ENCODE measurements around the gene OR5T2. TPM values are rescaled to one million over a fixed set of nuclear protein-coding genes. Genes with fewer than 3 reads are reported as not detected.

The OR5T2 gene
- total and polyA plus RNA-seq, 2 donors: not detected

- WGBS: 96% methylated on average over 3 of the region's 3 CpGs
- Histone ChIP-seq H3K9me3 (ENCODE audit: control insufficient read depth in 2 of 2, insufficient read depth in 1 of 2, low read length in 1 of 2) (no peaks in the 10 kb centered on the region), H3K36me3 (ENCODE audit: control insufficient read depth in 2 of 2, insufficient read depth in 2 of 2, low read length in 1 of 2) (no peaks in the 10 kb centered on the region), H3K4me1 (ENCODE audit: control insufficient read depth in 2 of 2, insufficient read depth in 2 of 2, low read length in 2 of 2) (no peaks in the 10 kb centered on the region), H3K4me3 (ENCODE audit: low read length in 2 of 2) (no peak overlapping the region), H3K27ac (ENCODE audit: low read depth in 1 of 2, low read length in 1 of 2) (no peak overlapping the region), H3K27me3 (ENCODE audit: control insufficient read depth in 2 of 2, insufficient read depth in 1 of 2, low read length in 1 of 2) (no peaks in the 10 kb centered on the region)
- DNase-seq (ENCODE audit: low read depth in 6 of 9, low spot score in 9 of 9): no peak
These were observed 45.5 kb downstream of the OR5T2 start for GRCh38 chr11:56188602-56189001.

GRCh38 chr11:56183459-56183858, 50.6 kb downstream of the OR5T2 start:
- Histone ChIP-seq H3K4me3 (ENCODE audit: low read length in 2 of 2) (no peak overlapping the region), H3K27me3 (ENCODE audit: control insufficient read depth in 2 of 2, insufficient read depth in 1 of 2, low read length in 1 of 2) (no peaks in the 10 kb centered on the region), H3K4me1 (ENCODE audit: control insufficient read depth in 2 of 2, insufficient read depth in 2 of 2, low read length in 2 of 2) (no peaks in the 10 kb centered on the region), H3K36me3 (ENCODE audit: control insufficient read depth in 2 of 2, insufficient read depth in 2 of 2, low read length in 1 of 2) (no peaks in the 10 kb centered on the region), H3K27ac (ENCODE audit: low read depth in 1 of 2, low read length in 1 of 2) (no peak overlapping the region), H3K9me3 (ENCODE audit: control insufficient read depth in 2 of 2, insufficient read depth in 1 of 2, low read length in 1 of 2) (no peaks in the 10 kb centered on the region)
- DNase-seq (ENCODE audit: low read depth in 6 of 9, low spot score in 9 of 9): no peak

Other genes starting within 250 kb of the OR5T2 start
- not detected for gene OR5F1, start 239.6 kb downstream of the OR5T2 start, total RNA-seq
- 0.02 TPM for gene OR5F1, start 239.6 kb downstream of the OR5T2 start, polyA plus RNA-seq
- not detected for gene OR5AS1, start 206.6 kb downstream of the OR5T2 start, total RNA-seq
- gene OR5AS1, start 206.6 kb downstream of the OR5T2 start, polyA plus RNA-seq: not detected
- not detected for gene OR8I2, start 140.9 kb downstream of the OR5T2 start, total RNA-seq
- gene OR8I2, start 140.9 kb downstream of the OR5T2 start, polyA plus RNA-seq: not detected
- gene OR8H2, start 130.6 kb downstream of the OR5T2 start, total RNA-seq: not detected
- gene OR8H2, start 130.6 kb downstream of the OR5T2 start, polyA plus RNA-seq: not detected
- gene OR8H3, start 111.9 kb downstream of the OR5T2 start, total RNA-seq: not detected
- not detected for gene OR8H3, start 111.9 kb downstream of the OR5T2 start, polyA plus RNA-seq
- not detected for gene OR8J3, start 94.1 kb downstream of the OR5T2 start, total RNA-seq
- gene OR8J3, start 94.1 kb downstream of the OR5T2 start, polyA plus RNA-seq: not detected
- not detected for gene OR8K5, start 73.9 kb downstream of the OR5T2 start, total RNA-seq
- gene OR8K5, start 73.9 kb downstream of the OR5T2 start, polyA plus RNA-seq: not detected
- gene OR5J2, start 57.6 kb downstream of the OR5T2 start, total RNA-seq: not detected
- 0.02 TPM for gene OR5J2, start 57.6 kb downstream of the OR5T2 start, polyA plus RNA-seq
- not detected for gene OR5T3, start 18.0 kb upstream of the OR5T2 start, total RNA-seq
- not detected for gene OR5T3, start 18.0 kb upstream of the OR5T2 start, polyA plus RNA-seq
- not detected for gene OR5T1, start 39.9 kb upstream of the OR5T2 start, total RNA-seq
- not detected for gene OR5T1, start 39.9 kb upstream of the OR5T2 start, polyA plus RNA-seq
- not detected for gene OR8H1, start 58.0 kb upstream of the OR5T2 start, total RNA-seq
- not detected for gene OR8H1, start 58.0 kb upstream of the OR5T2 start, polyA plus RNA-seq
- not detected for gene OR8K3, start 80.9 kb upstream of the OR5T2 start, total RNA-seq
- gene OR8K3, start 80.9 kb upstream of the OR5T2 start, polyA plus RNA-seq: not detected
- not detected for gene OR8K1, start 111.8 kb upstream of the OR5T2 start, total RNA-seq
- gene OR8K1, start 111.8 kb upstream of the OR5T2 start, polyA plus RNA-seq: not detected
- not detected for gene OR8J1, start 120.0 kb upstream of the OR5T2 start, total RNA-seq
- gene OR8J1, start 120.0 kb upstream of the OR5T2 start, polyA plus RNA-seq: not detected
- not detected for gene OR8U1, start 141.4 kb upstream of the OR5T2 start, total RNA-seq
- not detected for gene OR8U1, start 141.4 kb upstream of the OR5T2 start, polyA plus RNA-seq
- gene OR5AL1, start 178.4 kb upstream of the OR5T2 start, total RNA-seq: not detected
- not detected for gene OR5AL1, start 178.4 kb upstream of the OR5T2 start, polyA plus RNA-seq
- gene OR5M3, start 239.1 kb upstream of the OR5T2 start, total RNA-seq: not detected
- gene OR5M3, start 239.1 kb upstream of the OR5T2 start, polyA plus RNA-seq: not detected

Measured in thymus (tissue), 11 donors.